Measurements from ENCODE around the gene HIVEP3.

GRCh38 chr1:41568204-41568603 lies 350.5 kb downstream of the HIVEP3 start:
- no peak for TF ChIP-seq ZNF446 (CRISPR knock-in tag; IDR thresholded peaks at IDR 0.05)
- TF ChIP-seq, protein P1, sequence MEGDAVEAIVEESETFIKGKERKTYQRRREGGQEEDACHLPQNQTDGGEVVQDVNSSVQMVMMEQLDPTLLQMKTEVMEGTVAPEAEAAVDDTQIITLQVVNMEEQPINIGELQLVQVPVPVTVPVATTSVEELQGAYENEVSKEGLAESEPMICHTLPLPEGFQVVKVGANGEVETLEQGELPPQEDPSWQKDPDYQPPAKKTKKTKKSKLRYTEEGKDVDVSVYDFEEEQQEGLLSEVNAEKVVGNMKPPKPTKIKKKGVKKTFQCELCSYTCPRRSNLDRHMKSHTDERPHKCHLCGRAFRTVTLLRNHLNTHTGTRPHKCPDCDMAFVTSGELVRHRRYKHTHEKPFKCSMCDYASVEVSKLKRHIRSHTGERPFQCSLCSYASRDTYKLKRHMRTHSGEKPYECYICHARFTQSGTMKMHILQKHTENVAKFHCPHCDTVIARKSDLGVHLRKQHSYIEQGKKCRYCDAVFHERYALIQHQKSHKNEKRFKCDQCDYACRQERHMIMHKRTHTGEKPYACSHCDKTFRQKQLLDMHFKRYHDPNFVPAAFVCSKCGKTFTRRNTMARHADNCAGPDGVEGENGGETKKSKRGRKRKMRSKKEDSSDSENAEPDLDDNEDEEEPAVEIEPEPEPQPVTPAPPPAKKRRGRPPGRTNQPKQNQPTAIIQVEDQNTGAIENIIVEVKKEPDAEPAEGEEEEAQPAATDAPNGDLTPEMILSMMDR (CRISPR knock-in tag; IDR thresholded peaks at IDR 0.05): no peak
- TF ChIP-seq RCOR2 (CRISPR knock-in tag; IDR thresholded peaks at IDR 0.05): no peak
- TF ChIP-seq, protein P2, sequence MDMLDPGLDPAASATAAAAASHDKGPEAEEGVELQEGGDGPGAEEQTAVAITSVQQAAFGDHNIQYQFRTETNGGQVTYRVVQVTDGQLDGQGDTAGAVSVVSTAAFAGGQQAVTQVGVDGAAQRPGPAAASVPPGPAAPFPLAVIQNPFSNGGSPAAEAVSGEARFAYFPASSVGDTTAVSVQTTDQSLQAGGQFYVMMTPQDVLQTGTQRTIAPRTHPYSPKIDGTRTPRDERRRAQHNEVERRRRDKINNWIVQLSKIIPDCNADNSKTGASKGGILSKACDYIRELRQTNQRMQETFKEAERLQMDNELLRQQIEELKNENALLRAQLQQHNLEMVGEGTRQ (IDR thresholded peaks at IDR 0.05; ENCODE audit: low read depth, low read length): no peak
- TF ChIP-seq, protein P2 (CRISPR knock-in tag; IDR thresholded peaks at IDR 0.05; ENCODE audit: borderline replicate concordance): no peak
- no peak for TF ChIP-seq ZNF430 (CRISPR knock-in tag; IDR thresholded peaks at IDR 0.05)
- TF ChIP-seq SP4 (CRISPR knock-in tag; IDR thresholded peaks at IDR 0.05): no peak
- no peak for TF ChIP-seq ZNF816 (CRISPR knock-in tag; IDR thresholded peaks at IDR 0.05; ENCODE audit: borderline replicate concordance)
- no peak for TF ChIP-seq ZNF850 (CRISPR knock-in tag; conservative IDR thresholded peaks at IDR 0.05)
- no peak for TF ChIP-seq ZNF781 (CRISPR knock-in tag; IDR thresholded peaks at IDR 0.05; ENCODE audit: borderline replicate concordance, not compliant biosample characterization)
- no peak for TF ChIP-seq YY1 (IDR thresholded peaks at IDR 0.05; ENCODE audit: insufficient read depth, insufficient replicate concordance, low read depth, low read length)
- TF ChIP-seq, protein P3, sequence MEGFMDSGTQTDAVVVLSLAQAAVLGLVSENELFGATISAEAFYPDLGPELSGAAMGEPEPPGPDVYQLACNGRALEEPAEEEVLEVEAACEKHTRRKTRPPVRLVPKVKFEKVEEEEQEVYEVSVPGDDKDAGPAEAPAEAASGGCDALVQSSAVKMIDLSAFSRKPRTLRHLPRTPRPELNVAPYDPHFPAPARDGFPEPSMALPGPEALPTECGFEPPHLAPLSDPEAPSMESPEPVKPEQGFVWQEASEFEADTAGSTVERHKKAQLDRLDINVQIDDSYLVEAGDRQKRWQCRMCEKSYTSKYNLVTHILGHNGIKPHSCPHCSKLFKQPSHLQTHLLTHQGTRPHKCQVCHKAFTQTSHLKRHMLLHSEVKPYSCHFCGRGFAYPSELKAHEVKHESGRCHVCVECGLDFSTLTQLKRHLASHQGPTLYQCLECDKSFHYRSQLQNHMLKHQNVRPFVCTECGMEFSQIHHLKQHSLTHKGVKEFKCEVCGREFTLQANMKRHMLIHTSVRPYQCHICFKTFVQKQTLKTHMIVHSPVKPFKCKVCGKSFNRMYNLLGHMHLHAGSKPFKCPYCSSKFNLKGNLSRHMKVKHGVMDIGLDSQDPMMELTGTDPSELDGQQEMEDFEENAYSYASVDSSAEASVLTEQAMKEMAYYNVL (CRISPR knock-in tag; IDR thresholded peaks at IDR 0.05; ENCODE audit: borderline replicate concordance): no peak
- no peak for TF ChIP-seq NCOA5 (CRISPR knock-in tag; IDR thresholded peaks at IDR 0.05)
- TF ChIP-seq, protein P4, sequence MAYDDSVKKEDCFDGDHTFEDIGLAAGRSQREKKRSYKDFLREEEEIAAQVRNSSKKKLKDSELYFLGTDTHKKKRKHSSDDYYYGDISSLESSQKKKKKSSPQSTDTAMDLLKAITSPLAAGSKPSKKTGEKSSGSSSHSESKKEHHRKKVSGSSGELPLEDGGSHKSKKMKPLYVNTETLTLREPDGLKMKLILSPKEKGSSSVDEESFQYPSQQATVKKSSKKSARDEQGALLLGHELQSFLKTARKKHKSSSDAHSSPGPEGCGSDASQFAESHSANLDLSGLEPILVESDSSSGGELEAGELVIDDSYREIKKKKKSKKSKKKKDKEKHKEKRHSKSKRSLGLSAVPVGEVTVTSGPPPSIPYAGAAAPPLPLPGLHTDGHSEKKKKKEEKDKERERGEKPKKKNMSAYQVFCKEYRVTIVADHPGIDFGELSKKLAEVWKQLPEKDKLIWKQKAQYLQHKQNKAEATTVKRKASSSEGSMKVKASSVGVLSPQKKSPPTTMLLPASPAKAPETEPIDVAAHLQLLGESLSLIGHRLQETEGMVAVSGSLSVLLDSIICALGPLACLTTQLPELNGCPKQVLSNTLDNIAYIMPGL (CRISPR knock-in tag; IDR thresholded peaks at IDR 0.05; ENCODE audit: borderline replicate concordance in 1 of 2, low read depth in 1 of 2): no peak
- TF ChIP-seq SATB2 (CRISPR knock-in tag; IDR thresholded peaks at IDR 0.05): no peak

Data from HepG2 (cell line).